ENCODE results near the gene MTRR.

Gene MTRR

DNA sequence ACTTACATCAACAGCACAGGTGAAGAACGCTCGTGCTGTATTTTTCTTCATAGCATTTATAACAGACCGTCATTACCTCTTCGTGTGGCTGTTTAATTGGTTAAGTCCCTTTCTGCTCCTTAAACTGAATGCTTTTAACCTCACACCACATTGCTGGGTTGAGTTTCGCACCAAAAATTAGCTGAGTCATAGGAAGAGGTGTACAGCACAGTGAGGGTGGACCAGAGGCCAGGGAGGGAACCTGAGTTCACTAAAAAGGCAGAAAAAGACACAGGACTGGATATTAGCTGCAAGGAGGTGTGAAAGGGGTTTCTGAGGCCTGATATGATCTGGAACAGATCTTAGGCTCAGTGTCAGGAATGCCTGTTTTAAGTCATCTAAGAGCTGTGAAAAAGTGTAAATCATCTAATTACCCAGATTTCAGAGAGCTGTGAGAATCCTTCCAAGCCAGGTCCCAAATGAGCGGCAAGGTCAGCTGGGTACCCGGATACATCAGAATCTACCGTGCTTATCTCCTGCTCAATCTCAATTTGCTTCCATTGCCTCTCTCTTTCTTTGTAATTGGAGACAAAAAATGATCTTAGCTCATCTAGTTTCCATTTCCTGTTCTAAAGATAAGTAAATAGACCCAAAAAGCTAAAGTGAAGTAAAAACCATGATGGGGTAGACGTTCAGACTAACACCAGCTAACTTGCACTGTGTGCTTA, 10.9 kb upstream of the MTRR start:
- DNase-seq: no peak

DNA sequence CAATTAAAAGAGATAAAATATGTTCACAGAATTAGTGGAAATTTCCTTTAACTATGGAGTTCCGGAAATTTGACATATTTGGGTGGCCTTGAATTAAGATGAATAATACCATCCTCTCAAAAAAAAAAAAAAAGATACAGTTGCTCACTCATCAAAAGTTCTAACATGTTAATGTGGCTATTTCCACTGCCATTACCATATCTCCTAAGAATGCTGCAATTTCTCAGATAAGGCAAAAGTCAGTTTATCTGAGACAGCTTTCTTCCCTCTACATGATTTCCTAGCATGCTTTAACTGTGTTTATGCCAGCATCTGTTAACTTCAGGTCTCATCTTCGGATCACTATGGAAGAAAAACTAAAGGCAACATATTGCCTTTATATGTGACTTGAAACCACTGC, 2.8 kb upstream of the MTRR start:
- no peak for DNase-seq

DNA sequence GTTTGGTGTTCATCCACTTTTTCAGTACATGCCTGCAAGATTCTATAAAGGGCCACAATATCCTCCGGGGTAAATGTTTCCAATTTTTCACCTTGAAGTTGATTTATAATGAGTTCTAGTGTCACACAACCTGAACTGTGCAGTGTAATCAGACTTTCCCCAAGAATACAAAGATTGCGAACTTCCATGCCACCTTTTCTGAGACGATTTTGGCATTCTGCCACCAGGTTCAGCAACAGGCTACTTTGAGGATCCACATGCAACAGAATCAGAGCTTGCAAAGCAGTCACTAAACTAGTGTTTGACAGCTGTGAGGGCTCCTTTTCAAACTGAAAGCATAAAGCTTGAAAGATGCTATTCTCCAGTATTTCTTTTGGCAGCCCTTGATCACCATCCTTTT, 1.7 kb upstream of the MTRR start:
- DNase-seq: no peak

DNA sequence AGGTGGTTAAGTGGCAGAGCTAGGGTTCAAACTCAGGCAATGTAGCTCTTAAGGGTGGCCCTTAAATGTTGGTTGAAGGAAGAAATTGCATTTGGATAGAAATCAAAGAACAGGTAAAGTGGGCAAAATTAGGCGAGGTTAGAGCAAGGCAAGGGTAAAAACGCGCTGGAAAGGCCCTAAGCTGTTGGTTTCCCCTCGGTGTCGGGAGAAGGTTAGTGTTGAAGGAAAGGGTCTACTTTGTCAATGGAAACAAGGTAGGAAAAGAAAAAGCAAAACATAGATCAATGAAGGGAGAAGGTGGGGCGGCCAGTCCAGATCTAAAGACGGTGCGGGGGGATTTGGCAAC, 548 bp upstream of the MTRR start:
- DNase-seq: no peak

DNA sequence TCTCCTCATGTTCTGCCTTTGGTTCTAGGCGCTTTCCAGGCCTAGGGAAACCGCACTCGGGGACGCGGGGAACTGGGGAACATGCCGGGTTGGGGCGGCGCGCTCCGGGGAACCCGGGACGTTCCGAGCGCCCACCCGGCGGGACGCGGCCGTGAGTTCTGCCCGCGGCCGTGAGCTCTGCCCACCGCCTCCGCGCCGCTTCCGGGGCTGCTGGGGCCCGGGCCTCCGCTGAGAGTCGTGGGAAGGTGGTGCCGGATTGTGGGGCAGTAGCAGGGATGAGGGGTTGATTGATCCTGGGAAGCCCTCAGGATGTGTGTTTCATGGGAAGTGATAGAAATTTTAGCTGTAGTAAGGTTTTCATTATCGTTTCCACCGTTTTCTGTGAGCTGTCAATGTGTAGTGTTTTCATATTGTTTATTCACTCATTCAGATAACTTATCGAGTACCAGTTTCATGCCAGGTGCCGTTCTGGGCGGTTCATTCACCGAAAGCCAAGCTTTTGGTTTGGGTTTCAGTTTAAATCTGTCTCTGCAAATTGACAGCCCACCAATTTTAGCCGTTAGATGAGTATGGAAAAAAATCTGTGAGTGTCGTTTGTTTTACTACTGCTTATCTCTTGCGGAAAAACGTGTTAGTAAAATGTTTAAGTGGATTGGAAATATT, 657 bp downstream of the MTRR start:
- DNase-seq: peak; percentile 18

DNA sequence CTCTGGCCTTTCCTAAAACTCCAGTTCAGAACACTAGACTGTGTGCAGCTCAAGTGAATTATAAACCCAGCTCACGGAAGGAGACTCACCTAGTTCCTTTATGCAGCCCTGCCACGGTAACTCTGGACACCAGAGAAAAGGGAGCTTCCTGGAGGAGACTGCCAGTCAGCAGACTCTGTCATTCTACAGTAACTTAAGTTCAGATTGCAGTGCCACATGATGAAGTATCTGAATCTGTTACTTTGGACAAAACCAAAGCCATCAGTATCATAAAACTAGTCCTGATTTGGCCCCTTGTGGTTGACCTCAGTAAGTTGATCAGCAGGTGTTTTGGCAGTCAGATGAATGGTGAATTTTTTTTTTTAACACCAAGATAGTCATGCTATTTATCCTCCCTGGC, 2.7 kb downstream of the MTRR start:
- DNase-seq: no peak

DNA sequence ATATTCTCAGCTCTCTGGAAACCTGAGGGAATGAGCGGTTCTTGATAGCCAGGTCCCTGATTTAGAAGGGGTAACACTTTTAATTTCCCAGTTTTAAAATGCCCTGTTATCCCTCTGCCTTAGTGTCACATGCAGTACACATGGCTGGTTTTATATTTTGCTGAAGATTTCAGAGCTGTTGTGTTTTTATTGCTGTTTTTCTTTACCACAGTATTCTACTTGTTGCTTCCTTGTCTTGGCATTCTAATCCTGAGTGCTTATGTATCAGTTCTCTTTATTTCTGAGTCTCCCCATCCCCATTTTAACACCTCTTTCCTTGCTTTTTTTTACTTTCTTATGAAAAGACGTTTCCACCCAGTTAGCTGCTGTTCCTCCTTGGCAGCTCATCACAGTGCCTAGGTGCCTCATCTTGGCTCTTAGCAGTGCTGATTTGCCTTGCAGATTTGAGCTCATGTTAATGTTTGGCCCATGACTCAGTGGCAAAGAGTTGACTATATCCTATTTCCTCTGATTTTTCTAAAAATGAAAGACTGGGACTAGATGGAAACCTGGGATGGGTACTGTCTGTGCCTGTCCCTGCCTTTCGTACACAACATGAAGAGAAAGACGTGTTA, 3.7 kb downstream of the MTRR start:
- DNase-seq: no peak

DNA sequence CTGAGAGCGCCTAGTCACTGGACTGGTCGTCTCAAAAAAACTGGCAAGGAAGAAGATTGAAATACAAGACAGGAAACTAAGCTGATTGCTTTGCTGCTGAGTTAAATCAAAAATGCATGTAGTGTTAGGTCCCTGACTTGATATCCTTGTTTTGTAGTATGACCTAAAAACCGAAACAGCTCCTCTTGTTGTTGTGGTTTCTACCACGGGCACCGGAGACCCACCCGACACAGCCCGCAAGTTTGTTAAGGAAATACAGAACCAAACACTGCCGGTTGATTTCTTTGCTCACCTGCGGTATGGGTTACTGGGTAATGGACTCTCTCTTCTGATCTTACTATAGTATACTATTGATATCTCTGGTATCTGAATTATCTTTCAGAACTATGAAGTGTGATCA, 4.3 kb downstream of the MTRR start:
- DNase-seq: no peak

DNA sequence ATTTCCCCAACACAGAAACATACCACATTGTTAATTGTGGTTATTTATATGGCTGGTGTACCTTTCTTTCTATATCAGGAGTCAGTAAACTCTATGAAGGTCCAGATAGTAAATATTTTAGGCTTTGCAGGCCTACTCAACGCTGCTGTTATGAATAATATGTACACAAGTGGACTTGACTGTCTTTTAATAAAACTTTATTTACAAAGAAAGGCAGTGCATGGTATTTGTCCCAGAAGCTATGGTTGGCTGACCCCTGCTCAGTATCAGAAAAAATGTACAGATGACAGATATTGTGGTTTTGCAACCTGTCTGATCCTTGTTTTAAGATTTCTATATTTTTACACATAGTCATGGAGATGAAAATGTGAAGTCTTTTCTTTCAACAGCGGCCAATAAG, 5.7 kb downstream of the MTRR start:
- no peak for DNase-seq

DNA sequence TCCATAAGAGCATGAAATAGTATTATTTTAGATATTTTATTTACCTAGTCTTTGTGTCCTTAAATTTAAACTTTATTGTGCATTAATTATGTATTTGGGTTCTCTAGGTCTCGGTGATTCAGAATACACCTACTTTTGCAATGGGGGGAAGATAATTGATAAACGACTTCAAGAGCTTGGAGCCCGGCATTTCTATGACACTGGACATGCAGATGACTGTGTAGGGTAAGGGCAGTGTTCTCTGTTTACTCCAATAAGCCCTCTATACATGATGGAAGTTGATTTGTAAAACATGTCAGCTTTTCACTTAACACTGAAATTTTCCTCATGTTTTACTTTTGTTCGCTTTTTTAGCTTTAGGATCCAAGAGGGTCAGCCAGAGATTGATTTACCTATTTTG, 6.2 kb downstream of the MTRR start:
- DNase-seq: no peak

DNA sequence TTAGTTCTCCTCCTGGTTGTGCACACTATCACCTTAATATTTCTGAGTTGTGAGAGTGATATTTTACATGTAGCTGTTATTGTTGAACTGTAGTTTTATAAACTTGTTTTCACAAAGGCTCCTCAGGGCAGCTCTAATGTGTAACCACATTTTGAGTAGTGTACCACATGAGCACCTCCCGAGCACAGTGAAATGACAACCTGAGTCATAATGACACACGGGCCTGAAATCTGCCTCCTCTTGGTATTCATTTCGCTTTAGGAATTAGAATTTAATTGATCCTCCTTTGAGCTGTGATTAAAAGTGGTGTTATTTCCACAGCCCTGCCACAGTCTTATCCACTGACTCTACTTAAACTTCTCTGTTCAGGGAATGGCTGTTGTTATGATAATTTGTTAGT, 7.9 kb downstream of the MTRR start:
- DNase-seq: no peak

DNA sequence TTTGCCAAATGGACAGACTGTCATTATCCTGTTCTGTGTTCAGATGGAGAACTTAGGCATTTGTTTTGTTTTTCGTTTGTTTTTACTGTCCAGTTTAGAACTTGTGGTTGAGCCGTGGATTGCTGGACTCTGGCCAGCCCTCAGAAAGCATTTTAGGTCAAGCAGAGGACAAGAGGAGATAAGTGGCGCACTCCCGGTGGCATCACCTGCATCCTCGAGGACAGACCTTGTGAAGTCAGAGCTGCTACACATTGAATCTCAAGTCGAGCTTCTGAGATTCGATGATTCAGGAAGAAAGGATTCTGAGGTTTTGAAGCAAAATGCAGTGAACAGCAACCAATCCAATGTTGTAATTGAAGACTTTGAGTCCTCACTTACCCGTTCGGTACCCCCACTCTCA, 8.9 kb downstream of the MTRR start:
- DNase-seq: peak; percentile 35

DNA sequence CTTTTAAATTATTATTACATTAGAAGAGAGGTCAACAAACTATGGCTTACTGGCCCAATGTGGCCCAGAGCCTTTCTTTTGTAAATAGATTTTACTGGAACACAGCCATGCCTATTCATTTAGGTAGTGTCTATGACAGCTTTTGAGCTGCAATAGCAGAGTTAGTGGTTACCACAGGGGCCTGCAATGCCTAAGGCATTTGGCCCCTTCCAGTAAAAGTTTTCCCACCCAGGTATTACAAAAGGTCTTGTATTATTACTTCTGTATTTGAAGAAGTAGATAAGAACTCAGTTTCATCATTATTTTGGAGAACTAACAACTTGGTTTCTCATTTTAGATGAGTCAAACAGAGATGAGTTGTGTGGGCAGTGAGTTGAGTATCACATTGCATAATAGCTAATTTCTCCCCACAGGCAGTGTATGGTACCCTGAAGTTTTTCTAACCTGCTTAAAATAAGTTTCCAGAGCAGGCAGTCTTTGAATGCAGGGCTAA, 9.5 kb downstream of the MTRR start:
- peak; percentile 21 for DNase-seq

DNA sequence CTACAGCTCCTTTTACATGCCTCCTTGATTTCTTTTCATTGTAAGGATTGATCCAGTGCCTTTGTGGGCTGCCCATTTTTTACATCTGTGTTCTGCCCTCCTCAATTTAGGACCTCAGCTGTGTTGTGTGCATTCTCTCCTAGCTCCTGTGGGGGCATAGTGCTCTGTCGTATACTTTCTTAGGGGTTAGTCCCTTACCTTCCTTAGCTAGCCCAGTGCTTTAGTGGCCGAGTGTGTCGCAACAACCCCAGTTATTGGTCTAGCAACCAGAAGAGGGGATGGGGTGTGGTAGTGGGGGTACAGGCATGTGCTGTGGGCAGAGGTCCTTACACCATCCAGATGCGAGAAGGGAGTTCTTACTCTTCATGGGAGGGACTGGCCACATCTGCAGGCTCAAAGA, 12.1 kb downstream of the MTRR start:
- no peak for DNase-seq

DNA sequence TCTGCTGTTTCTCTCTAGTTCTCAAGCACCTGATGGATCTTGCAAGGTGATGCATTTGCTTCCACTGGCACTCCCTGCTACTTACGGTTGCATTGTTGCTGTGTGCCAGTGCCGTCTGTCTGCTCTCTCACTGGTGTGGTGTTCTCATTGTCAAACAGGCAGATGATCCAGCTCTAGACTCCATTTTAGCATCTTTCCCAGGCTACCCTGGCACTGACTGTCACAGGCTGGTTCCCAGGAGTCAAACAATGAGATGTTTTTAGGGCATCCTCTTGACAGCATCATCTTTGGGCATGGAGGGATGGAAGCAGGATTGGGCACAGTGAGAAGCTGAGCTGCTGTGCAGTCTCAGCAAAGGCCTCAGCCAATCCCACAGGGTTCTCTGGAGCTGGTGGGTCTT, 12.9 kb downstream of the MTRR start:
- no peak for DNase-seq

DNA sequence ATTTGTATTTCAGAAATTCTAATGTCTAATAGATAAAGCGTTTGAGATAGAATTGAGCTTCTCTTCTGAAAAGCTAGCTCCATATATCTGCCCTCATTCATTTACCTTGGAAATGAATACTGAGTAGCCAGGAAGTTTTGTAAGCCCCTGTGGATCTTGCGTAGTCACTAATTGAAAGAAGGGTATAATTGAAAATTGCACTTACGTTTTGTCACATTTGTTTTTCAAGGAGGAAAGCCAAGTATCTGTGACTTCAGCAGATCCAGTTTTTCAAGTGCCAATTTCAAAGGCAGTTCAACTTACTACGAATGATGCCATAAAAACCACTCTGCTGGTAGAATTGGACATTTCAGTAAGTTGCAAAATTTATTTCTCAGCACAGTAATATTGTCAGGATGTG, 14.0 kb downstream of the MTRR start:
- no peak for DNase-seq

DNA sequence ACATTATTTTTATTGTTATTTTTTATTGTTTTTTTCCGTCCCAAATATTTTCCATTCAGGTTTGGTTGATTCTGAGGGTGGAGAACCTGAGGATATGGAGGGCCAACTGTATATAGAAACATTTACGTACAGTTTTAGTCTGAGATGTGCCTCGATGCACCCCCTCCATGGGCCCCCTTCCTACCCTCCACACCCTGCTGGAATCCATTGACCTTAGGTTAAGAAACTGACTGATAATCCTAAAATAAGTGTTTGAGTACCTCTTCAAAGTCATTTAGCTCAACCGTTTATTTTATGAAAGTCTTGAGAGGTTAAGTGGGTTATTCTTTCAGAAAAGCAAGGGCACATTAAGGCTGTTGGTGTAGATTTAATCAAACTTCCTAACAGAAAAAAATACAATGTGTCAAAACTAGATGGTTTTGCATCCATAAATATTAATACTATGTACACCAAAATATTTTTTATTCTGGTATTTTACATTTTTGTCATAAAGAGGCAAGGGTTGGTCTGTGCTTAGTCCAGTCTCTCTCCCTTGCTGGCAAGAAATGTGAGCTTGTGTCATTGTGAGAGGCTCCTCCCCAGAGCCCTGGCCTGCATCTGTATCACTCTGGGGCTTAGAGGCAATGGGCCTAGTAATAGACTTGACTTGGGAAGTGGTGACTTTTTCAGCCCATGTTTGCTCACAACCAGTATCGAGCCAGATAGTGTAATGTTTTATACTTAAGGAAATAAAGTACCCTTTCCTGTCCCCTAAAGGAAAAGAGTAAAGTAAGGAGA, 15.7 kb downstream of the MTRR start:
- DNase-seq: no peak

DNA sequence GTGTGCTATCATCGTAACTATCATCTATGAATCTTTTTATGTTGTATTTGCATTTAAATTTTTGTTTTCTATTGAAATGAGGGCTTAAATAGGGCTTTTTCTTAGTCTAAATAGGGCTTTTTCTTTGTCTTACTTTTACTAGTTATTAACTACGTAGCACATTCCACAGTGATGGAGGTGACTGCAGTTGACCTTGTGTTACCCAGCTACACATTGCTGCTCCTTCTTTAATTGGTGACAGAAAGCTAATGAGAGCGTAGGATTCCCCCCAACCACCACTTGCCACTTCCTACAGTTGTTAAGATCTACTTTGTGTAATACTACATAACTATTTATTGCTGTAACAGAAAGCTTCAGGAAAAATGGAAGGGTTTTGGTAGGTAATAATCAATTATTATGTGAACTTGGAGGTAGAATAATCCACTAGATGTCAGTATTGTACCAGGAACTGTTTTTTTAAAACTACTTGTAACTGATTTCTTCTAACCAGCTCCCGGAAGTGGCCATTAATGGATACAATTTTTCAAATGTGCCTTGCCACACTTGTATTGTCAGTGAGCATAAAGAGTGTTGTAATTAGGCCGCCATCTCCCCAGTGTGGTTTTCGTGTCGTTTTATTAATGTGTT, 18.0 kb downstream of the MTRR start:
- peak; percentile 10 for DNase-seq

DNA sequence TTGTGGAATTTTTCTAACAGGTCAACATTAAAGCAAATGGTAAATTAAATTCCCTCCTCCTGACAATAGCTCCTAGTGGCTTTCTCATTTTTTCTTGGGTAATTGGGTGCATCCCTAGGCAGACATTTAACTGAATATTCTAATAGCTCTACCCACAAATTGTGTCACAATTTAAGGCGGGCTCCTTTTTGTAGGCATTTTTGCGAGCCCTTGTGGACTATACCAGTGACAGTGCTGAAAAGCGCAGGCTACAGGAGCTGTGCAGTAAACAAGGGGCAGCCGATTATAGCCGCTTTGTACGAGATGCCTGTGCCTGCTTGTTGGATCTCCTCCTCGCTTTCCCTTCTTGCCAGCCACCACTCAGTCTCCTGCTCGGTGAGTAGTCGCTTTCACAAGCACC, 20.0 kb downstream of the MTRR start:
- DNase-seq: no peak

DNA sequence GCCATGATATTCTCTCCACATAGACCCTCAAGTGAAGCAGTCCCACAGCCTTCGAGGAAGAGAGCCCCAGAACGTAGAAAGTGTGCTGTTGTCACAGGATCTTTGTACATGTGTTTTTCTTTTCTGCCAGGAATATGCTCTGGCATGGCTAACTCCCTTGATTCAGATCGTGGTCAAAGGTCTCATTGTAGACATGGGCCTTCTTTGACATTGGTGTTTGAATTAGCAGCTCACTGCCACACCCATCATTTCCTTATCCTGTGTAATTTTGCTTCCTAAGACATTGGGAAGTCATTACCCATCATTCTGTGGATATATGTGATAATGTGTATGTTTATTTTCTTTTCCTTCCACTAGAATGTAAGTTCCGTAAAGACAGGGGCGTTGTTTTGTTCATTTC, 25.5 kb downstream of the MTRR start:
- no peak for DNase-seq

DNA sequence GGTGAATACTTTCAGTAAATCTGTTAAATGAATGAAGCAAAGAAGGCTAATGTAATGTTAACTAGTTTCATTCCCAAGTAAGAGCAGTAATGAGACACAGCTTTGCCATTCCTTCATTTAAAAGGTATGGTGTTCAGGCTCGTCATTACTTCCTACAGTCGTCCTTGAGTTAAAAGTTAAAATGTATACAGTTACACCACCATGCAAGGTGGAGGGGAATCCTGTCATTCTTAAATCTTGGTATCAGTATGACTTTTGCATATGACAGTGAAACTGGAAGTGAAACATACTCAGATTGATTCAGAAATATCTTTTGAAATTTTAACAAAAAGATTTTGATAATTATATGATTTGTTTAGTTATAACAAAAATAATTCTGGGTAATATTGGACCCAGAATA, 25.9 kb downstream of the MTRR start:
- DNase-seq: no peak

DNA sequence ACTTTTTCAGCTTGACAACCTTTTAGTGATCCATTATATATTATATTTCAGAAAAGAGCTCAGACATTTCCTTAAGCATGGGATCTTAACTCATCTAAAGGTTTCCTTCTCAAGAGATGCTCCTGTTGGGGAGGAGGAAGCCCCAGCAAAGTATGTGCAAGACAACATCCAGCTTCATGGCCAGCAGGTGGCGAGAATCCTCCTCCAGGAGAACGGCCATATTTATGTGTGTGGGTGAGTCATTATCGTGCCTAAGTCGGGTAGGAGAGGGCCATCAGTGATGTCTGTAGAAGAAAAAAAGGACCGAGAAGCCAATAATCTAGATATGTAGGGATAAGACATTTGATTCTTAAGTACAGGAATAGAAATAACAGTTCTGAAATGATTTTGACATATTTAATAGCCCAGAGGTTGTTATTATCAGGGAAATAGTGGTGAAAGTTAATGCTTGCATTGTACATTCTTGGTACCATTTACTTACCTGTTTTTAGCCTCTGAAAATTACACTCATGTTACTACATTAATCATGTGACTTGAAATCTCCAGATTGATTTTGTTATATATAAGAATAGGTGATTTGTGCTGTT, 28.2 kb downstream of the MTRR start:
- DNase-seq: peak; percentile 7

DNA sequence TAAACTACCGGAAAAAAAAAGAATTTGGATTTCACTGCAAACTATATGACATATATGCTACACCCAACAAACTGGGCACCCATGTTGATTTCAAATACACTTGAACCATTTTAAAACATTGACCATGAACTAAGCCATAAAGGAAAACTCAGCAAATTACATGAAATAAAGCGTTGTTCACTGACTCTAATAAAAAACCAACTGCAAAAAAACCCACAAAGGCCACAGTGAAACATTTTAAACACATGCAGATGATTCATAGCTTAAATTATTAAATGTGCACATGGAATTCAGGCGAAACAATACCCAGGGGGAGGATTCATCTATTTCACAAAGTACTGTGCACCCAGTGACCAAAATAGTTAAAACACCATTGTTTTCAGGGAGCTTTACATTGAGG, 33.3 kb downstream of the MTRR start:
- no peak for DNase-seq
